HG02885 (cell line): Measurements from ENCODE around the gene BRSK2.

ENCODE experiments used
- ATAC-seq: cut with Tn5 transposase; IDR thresholded peaks from one replicate; pipeline ENCODE4 v1.9.1; 2021; ENCODE audit warnings: mild to moderate bottlenecking; ENCODE audit not compliant: unreplicated experiment, poor library complexity

The BRSK2 gene

DNA sequence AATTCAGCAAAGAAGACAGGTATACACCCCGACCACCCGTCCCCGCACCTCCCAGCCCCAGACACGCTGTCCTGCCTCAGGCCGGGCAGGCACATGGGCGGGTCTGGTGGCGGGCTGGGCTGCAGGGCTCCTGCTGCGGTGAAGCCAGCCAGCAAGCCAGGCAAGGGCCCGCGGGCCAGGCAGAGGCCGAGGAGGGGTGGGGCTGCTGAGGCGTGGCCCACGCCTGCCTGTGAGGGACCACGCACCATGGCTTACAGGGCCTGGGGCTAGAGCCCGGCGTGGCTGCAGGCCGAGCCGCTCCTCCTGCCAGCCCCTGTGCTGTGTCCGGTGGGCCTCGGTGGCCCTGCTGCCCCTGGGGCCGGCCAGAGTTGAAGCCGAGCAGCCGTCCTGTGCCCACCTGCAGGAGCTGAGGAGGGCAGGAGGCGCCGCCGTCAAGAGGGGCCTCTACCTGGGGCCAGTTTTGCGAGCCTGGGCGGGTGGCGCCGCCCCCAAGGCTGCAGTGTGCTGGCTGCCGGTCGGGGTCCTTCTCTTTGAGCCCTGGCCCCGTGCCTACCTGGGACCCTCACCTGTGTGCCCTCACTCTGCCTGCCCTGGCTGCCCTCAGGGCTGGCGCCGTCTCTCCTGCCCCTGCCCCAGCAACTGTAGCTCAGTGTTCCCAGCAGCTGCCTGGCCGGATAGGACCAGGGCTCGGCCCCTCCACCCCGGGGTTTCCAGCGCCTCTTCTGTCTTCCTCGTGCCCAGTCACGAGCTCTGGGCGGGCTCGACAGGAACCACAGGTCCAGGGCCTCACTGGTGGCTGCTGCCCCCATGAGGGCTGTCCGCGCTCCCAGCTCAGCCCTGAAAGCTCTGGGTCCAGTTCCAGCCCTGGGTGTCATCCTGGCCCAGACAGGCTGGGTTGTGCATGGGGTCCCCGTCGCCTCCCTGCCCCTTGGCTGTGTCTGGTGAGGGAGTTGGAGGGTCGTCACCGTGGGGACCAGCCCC, 58.4 kb downstream of the BRSK2 start:
- ATAC-seq, result no peak

DNA sequence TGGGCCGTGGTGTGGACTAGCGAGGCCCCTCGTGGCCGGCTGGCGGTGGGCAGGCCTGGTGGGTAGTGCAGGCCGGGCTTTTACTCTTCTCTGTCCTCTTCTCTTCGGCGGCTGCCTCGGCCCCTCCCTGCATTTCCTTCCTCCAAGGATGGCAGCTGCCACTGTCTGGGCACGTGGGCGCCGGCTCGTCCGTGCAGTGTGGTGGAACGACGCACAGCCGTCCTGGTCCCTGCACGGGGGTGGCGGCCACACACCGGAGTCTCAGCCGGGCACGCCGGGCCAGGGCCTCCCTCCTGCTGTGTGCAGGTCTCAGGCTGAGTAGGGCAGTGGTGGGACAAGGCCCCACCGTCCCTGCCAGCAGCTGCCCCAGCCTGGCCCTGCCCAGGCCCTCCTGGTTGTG, 59.1 kb downstream of the BRSK2 start:
- ATAC-seq, result no peak

DNA sequence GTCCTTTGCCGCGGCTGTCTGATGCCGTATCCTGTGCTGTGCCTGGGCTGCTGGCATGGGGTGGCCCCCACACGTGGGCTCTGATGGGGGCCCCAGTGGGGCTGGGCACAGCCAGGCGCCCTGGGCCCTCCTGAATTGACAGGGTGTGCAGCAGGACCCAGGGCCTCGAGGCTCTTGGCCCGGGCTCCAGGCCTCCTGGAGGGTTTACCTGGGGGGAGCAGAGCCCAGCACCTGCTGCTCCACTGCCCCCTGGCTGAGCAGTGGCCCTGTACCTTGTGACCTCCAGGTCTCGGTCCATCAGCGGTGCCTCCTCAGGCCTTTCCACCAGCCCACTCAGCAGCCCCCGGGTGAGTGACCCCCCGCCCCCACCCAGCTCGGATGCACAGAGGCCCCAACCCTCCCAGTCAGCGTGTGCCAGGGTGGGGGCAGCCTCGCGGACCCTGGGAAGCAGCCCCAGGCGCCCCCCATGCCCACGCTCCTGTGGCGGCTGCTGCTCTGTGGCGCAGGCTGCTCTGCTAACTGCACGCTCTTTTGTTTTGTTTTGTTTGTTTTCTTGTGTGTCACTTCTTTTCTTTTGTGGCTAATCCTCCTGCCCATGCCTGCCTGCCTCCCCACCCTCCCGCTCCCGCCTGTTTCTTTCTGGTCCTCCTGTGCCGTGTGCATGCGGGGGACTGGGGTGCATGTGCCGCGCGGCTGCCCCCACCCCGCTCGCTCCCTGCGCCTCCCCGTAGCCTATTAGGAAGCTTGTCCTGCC, 59.9 kb downstream of the BRSK2 start:
- no peak for ATAC-seq

DNA sequence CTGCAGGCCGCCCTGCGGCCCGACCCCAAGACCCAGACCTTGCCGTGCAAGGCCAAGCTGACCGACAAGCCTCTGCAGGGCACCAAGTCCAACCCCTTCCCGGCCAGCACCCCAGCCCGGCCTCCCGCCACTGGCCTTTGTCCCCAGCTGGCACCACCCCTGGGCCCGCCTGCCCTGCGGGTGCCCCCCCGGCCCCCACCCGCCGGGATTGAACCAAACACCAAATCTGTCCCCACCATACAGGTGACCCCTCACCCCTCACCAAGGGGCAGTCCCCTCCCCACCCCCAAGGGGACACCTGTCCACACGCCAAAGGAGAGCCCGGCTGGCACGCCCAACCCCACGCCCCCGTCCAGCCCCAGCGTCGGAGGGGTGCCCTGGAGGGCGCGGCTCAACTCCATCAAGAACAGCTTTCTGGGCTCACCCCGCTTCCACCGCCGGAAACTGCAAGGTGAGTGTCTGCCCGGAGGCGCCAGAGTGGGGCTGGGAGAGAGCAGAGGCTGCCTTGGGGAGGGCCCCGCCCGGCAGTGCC, 60.7 kb downstream of the BRSK2 start:
- ATAC-seq, result no peak

DNA sequence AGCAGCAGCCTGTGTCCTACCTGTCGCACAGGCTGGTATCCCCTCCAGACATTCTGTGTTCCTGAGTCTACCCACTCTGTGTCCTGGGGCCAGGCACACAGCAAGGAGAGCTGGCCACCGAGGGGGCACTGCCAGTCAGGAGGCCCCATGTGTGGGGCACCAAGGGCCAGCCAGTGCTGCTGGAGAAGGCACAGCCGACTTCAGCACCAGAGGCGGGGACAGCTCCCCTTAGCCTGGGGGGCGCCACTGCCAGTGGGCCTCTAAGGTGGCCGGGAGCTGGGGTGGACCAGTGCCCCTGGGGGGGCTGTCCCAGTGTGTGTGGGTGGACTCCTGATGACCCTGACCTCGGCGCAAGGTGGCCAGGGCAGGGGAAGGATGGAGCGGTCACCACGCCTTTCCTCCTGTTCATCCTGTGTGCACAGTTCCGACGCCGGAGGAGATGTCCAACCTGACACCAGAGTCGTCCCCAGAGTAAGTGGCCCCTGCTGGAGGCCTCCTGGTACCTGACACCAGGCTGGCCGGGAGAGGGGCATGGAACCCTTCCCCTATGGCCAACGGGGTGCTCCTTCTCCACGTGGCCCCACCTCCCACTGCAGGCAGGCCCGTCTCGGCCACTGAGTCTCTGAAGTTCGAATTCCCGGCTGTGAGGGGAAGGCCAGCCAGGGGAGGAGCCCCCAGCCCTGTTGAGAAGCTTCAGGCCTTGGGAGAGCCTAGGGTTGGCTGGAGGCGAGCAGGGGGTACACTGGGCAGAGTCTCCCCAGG, 61.4 kb downstream of the BRSK2 start:
- ATAC-seq, result no peak

DNA sequence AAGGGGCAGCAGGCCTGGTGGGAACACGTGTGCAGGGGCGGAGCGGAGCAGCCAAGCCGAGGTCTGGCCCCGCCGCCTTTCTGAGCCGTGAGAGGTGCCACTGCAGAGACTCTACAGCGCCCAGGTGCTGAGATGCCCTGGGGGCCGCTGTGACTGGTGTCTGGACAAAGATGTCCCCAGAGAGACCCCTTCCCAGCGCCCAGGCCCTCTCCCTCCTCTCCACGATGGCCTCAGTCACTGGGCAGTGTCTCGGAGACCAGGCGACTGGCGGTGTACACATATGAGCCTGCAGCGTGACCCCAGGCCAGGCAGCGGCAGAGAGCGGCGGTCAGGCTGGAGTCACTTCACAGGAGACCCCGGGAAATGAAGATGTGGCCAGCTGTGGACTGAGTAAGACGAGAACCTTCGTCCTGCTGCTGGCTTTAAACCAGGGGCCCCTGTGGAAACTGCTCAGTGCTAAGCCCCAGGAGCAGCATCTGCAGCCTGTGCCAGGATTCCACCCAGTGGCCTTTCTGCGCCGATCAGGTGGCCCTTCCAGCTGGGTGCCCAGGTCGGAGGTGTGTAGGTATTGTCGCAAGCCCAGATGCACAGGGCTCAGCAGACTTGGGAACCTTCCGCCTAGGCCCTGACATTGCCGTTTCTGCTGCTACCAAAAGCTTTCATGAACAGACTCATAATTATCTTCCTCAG, 62.2 kb downstream of the BRSK2 start:
- no peak for ATAC-seq

DNA sequence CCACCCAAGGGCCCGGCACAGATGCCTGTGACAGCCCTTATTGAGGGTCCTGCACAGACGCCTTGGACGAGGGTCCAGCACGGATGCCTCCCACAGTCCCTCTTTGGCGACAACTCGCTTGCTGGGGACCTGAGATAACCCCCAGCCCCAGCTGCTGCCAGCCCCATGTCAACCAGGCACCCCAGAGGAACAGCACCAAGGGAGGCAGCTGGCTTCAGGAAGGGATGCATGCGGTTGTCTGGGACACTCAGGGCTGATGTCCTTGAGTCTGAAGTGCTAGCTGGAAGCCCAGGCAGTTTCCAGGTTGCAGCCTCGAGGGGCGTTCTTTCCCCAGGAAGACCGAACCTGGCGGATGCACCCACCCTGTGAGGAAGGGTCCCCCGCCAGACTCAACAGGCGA, 63.0 kb downstream of the BRSK2 start:
- no peak for ATAC-seq

DNA sequence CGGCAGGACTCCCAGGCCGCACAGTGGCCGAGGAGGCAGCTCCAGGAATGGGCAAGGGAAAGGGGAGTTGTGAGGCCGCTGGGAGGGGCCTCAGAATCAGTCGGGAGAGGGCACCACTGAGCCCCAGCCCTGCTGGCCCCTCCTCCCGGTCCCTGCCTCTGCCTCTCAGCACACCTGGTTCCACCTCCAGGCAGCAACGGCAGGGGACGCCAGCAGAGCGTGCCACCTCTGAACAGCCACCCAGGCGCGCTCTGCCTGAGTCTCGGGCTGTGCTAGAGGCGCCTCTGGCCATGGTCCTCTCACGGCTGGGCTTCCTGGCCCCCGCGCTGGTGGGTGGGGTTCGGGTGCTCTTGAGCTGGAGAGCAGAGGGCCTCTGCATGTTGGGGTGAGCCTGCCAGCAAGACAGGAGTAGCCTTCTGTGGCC, 63.9 kb downstream of the BRSK2 start:
- ATAC-seq, result no peak

DNA sequence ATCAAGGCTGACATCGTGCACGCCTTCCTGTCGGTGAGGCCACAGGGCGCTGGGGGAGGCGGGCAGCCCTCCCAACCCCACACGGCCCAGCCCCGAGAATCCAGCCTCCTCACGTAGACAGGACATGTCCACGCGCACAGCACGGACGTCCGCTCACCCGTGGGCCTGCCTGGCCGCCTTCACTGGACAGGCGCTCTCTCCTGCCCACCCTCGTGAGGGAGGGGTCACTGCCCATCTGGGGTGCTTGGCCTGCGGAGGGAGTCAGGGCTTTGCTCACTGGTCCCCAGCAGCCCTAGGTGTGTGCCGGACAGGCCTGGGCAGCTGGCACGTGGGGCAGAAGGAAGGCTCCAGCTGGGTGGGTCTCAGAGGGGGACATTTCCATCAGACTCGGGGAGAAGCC, 64.8 kb downstream of the BRSK2 start:
- no peak for ATAC-seq

DNA sequence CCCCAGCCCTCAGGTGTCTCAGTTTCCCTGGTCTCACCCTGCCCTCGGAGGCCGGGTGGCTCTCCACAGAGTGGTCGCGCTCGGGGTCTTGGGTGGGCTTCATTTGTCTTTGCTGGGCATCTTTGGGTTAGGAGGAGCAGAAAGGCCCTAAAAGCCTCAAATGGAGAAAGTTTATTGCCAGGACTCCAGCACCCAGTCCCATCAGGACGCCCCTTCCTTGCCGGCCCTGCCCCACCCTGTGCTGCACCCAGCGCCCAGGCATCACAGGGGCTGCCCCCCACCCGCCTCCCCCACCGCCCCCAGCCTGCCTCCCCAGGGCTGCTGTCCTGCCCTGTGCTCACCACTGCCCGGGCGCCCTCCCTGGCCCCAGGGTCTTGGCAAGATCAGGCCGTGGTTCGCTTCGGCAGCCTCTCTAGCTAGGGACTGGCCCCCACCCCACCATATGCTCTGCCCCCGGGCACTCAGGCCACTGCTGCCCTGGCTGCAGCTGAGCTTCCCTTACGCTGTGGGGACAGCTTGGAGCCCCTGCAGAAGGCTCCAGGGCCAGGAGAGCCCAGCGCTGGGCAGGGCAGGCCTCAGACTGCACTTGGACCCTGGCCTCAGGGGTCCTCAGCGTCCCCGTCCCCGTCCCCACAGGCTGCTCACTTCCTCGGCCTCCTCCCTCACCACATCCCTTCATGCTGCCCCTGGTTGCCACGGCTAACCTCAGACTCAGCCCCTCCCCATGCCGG, 65.5 kb downstream of the BRSK2 start:
- no peak for ATAC-seq

DNA sequence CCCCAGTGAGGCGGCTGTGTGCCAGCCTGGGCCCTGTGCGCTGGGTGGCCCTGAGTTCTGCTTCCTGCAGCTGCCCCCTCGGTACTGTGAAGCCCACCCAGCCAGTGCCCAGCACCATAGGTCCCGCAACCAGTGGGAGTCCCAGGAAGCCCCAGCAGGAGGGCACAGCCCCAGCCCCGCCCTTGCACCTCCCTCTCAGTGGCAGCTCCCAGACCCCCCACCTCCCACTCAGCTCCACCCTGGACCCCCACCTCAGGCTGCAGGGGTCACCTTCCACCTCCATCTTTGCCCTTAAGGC, 66.0 kb downstream of the BRSK2 start:
- ATAC-seq, result no peak

DNA sequence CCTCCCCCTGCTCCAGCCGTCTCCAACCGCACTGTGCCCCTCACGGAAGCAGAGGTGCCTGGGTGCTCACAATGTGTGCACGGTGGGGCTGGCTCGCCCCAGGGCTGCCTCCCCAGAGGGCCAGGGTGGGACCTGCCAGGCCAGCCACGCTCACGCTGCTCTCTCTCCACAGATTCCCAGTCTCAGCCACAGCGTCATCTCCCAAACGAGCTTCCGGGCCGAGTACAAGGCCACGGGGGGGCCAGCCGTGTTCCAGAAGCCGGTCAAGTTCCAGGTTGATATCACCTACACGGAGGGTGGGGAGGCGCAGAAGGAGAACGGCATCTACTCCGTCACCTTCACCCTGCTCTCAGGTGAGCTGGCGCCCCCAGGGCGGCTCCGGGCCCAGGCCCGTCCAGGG, 66.4 kb downstream of the BRSK2 start:
- no peak for ATAC-seq

DNA sequence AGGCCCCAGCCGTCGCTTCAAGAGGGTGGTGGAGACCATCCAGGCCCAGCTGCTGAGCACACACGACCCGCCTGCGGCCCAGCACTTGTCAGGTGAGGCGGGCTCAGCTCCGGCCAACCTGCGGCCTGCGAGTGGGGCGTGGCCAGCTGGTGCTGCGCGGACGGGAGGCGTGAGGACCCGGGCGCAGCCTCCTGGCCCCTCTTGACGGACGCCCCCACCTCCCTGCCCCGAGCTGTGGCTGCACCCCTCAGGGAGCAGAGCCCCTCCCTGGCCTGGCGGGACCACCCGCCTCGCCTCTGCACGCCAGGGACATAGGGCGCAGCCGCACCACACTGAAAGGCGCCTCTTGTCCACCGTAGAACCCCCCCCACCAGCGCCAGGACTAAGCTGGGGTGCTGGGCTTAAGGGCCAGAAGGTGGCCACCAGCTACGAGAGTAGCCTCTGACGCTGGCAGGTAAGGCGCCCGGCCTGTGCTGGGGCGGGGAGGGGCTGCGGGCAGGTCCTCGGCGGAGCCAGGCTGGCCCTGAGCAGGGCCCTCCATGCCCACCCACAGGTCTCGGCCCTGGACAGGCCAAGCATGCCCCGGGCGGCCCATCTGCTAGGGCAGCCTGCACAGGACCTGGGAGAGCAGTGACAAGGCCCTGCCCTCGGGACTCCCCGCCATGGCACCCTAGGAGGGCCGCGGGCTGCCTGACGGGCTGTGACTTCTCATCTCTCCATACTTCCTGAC, 67.0 kb downstream of the BRSK2 start:
- no peak for ATAC-seq

DNA sequence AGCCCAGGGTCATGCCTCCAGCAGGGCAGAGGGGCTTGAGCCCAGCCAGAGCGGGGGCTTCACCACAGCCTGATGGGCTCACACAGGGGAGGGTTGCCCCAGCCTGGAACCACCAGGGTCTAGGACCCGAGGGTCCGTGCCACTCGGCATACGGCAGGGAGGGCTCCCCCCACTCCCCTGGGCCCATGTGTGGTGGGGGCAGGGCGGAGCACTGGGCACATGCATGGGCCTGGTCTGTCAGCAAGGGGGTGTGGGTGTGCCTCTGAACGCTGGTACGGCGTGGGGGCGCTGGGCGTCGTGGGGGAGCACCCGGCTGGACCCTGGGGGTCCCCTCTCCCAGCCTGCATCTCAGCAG, 67.6 kb downstream of the BRSK2 start:
- ATAC-seq, result no peak

DNA sequence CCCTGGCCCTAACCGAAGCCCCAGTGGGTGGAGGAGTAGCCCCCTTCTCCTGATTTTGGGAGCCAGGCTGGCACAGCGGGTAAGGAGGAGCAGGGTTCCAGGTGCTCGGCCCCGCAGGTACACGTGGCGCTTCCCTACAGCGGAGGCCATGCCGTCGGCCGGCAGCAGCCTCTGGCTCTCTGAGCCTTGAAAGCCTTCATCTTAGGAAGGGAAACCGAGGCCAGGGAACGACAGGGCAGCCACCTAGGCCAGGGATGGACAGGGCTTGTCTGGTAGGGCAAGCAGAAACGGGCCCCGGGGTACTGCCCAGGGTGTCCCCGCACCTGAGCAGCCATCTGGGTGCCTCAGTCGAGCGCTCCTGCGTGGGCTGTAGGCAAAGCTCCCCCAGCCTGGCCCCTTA, 68.1 kb downstream of the BRSK2 start:
- no peak for ATAC-seq

DNA sequence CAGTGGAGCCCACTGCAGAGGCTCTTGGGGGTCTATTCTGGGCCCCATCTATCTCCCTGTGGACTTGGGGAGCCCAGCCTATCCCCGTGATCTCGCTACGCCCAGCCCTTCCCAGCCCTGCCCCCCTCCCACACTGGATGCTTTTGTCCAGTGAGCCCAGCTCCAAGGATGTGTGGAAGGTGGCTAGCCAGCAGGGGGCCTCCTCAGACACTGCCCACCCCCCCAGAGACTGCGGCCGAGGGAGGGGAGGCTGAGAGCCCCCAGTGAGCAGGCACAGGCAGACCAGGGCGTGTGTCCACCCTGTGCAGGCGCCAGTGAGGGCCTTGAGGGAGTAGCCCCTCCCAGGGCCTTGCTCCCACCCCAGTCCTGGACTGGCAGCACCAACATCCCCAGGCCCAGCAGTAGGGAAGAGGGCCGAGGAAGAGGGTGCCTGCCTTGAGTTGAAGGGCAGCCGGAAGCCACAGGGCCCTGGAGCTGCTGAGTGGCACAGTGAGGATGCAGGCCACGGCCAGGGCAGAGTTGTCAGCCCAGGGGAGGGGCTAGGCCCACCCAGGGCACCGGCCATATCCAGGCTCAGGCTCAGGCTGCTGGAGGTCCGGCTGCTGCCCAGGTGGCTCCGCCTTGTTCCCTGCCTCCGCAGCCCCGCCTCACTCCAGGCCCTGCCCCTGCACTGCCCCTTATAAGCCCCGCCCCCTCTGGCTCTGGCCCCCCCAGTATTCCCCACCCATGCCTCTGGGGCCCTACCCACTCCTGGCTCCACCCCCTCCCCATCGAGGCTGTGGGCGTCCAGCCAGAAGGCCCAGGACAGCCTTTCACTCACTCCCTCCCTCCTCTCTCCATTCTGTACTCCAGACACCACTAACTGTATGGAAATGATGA, 68.8 kb downstream of the BRSK2 start:
- no peak for ATAC-seq

DNA sequence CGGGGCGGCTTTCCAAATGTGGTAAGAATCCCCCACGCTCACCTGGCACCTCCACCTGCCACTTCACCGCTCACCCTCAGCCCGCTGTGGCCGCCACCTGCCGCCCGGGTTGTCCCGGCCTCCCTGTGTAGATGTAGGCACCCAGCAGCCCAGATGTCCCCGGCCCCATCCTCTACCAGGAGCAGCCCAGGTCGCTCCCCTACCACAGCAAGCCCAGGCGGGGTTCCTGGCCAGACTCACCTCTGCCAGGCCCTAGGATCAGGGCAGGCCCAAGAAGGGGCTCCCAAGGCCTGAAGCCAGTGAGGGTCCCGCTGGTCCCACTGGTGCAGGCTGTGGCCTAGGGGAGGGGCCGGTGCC, 69.5 kb downstream of the BRSK2 start:
- no peak for ATAC-seq

DNA sequence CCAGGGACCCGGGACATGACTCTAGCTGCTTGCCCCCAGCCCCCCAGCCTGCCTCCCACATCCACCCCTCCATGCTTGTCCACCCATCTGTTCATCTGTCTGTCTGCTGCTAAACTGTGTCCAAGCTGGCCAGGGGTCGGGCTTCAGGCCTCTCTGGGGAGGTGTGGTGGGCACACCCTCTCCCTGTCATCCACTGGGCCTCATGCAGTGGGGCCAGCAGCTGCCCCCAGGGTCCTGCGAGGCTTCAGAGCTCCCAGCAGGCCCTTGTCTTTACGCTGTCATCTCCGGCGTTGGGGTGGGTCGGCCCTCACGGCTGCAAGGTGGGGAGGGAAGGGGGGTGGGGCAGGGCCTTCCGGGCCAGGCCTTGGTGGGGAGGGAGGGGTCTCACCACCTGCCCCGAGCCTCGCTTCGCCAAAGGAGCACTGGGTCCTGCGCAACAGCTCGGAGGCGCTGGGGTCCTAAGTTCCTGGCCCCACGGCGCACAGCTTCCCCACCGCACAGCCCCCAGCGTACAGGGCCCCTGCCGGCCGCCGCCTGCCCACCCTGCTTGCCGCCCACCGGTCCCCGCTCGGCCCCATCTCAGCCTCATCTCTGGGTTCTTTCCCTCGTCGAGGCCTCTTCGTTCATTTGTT, 70.1 kb downstream of the BRSK2 start:
- ATAC-seq, result no peak
